H1 (cell line): Measurements from ENCODE around the gene MICOS13. TPM values are rescaled to one million over a fixed set of nuclear protein-coding genes. Genes with fewer than 3 reads are reported as not detected.

Experiments
- CTCF ChIA-PET: fragments of 300-600 bp; sonication (Branson Sonifier 250); formaldehyde crosslinking; loops from one replicate; lab custom pipeline; 2021; ENCODE audit not compliant: partially characterized antibody; lab: Charles Lee
- POLR2A ChIA-PET: fragments of 300-600 bp; sonication (Branson Sonifier 250); formaldehyde crosslinking; loops from one replicate; lab custom pipeline; 2021; ENCODE audit warnings: inconsistent platforms; ENCODE audit not compliant: partially characterized antibody; lab: Charles Lee
- DNase-seq, 2 experiments: peaks; one replicate each; pipeline versions ENCODE4 v3.0.0 to v3.0.0-alpha.2; 2010 to 2022; ENCODE audit warnings: low spot score in 2 of 2, low read depth in 1 of 2, mixed read lengths in 1 of 2
- FAIRE-seq: peaks from 2 replicates; lab custom pipeline; 2011; peaks lifted over from hg19 to GRCh38; lab: Jason Lieb, UNC
- H2AFZ ChIP-seq: 2 replicates; pipeline ENCODE4 v1.8.1; 2012; ENCODE audit warnings: low read length, inconsistent platforms
- H2AK5ac ChIP-seq: 2 replicates; pipeline ENCODE4 v1.6.1; 2013; ENCODE audit warnings: low read depth, low read length
- H2BK120ac ChIP-seq: replicated peaks from 2 replicates; pipeline ENCODE3; 2013; ENCODE audit warnings: low read depth, low read length, inconsistent platforms
- H2BK12ac ChIP-seq: 2 replicates; pipeline ENCODE4 v1.6.1; 2013; ENCODE audit warnings: low read depth, low read length
- H2BK15ac ChIP-seq: 2 replicates; pipeline ENCODE4 v1.6.1; 2013; ENCODE audit warnings: low read length
- H2BK20ac ChIP-seq: 2 replicates; pipeline ENCODE4 v1.6.1; 2013; ENCODE audit warnings: low read length
- H2BK5ac ChIP-seq: 2 replicates; pipeline ENCODE4 v1.6.1; 2013; ENCODE audit warnings: low read depth, low read length
- H3K14ac ChIP-seq: 2 replicates; pipeline ENCODE4 v1.6.1; 2013; ENCODE audit warnings: inconsistent platforms; ENCODE audit not compliant: insufficient read length
- H3K18ac ChIP-seq: 2 replicates; pipeline ENCODE4 v1.6.1; 2013; ENCODE audit warnings: low read length; ENCODE audit errors: extremely low read depth
- H3K23ac ChIP-seq: 2 replicates; pipeline ENCODE4 v1.6.1; 2013; ENCODE audit warnings: inconsistent platforms; ENCODE audit not compliant: insufficient read length
- H3K23me2 ChIP-seq: 2 replicates; pipeline ENCODE4 v1.6.1; 2013; ENCODE audit warnings: low read depth, low read length
- H3K27ac ChIP-seq: 2 replicates; pipeline ENCODE4 v1.6.1; 2011; ENCODE audit warnings: low read depth, low read length, inconsistent platforms
- H3K27me3 ChIP-seq, 4 experiments: replicated peaks in 1 of 4; 1 replicate in 1 of 4; 2 replicates in 3 of 4; pipeline versions ENCODE4 v1.6.1 to v1.8.1; 2011 to 2013; ENCODE audit warnings: low read length in 3 of 4, mild to moderate bottlenecking in 3 of 4, inconsistent platforms in 2 of 4, mixed read lengths in 2 of 4, moderate library complexity in 1 of 4; ENCODE audit not compliant: control insufficient read depth in 3 of 4, insufficient read depth in 3 of 4; ENCODE audit errors: extremely low read depth in 1 of 4
- H3K36me3 ChIP-seq, 4 experiments: 2 replicates each; pipeline versions ENCODE4 v1.6.1 to v1.8.1; 2011 to 2013; ENCODE audit warnings: mild to moderate bottlenecking in 4 of 4, low read length in 3 of 4, moderate library complexity in 2 of 4, control low read depth in 1 of 4, inconsistent platforms in 1 of 4; ENCODE audit not compliant: insufficient read depth in 4 of 4, control insufficient read depth in 2 of 4
- H3K4ac ChIP-seq: replicated peaks from 2 replicates; pipeline ENCODE3; 2013; ENCODE audit warnings: low read length, low read depth, mixed read lengths, inconsistent platforms; ENCODE audit not compliant: insufficient read length
- H3K4me1 ChIP-seq, 4 experiments: replicated peaks in 1 of 4; 1 replicate in 1 of 4; 2 replicates in 3 of 4; pipeline versions ENCODE4 v1.6.1 to v1.8.1; 2011 to 2013; ENCODE audit warnings: low read length in 3 of 4, inconsistent platforms in 2 of 4, mixed read lengths in 1 of 4; ENCODE audit not compliant: insufficient read depth in 4 of 4, control insufficient read depth in 3 of 4
- H3K4me2 ChIP-seq, 2 experiments: 2 replicates each; pipeline versions ENCODE4 v1.6.1 to v1.8.1; 2011 to 2013; ENCODE audit warnings: low read depth in 2 of 2, low read length in 2 of 2, control low read depth in 1 of 2, inconsistent platforms in 1 of 2, mild to moderate bottlenecking in 1 of 2; ENCODE audit not compliant: insufficient read depth in 1 of 2
- H3K4me3 ChIP-seq, 4 experiments: fragments of 200-600, 300-600 bp in 1 of 4; sonication (generic), shearing (Covaris generic), sonication (Bioruptor Twin) in 1 of 4; 2 replicates each; pipeline versions ENCODE4 v1.5.1 to v1.8.1; 2011 to 2016; ENCODE audit warnings: low read length in 4 of 4, low read depth in 3 of 4, control low read depth in 2 of 4, inconsistent platforms in 2 of 4, mild to moderate bottlenecking in 2 of 4, mixed read lengths in 1 of 4, moderate library complexity in 1 of 4; ENCODE audit not compliant: insufficient read depth in 2 of 4; ENCODE audit errors: extremely low read depth in 1 of 4
- H3K56ac ChIP-seq: replicated peaks from 2 replicates; pipeline ENCODE3; 2013; ENCODE audit warnings: low read depth, mild to moderate bottlenecking, mixed read lengths, low read length, inconsistent platforms; ENCODE audit not compliant: insufficient read length
- H3K79me1 ChIP-seq: 2 replicates; pipeline ENCODE4 v1.6.1; 2013; ENCODE audit warnings: low read depth, low read length, control low read depth
- H3K79me2 ChIP-seq, 2 experiments: 2 replicates each; pipeline versions ENCODE4 v1.6.1 to v1.8.1; 2012 to 2013; ENCODE audit warnings: low read length in 2 of 2, mild to moderate bottlenecking in 2 of 2, inconsistent platforms in 1 of 2; ENCODE audit not compliant: insufficient read depth in 2 of 2, control insufficient read depth in 1 of 2
- H3K9ac ChIP-seq, 4 experiments: replicated peaks in 1 of 4; 1 replicate in 1 of 4; 2 replicates in 3 of 4; pipeline versions ENCODE4 v1.6.1 to v1.8.1; 2011 to 2013; ENCODE audit warnings: low read depth in 3 of 4, low read length in 3 of 4, control low read depth in 2 of 4, mild to moderate bottlenecking in 2 of 4, moderate library complexity in 2 of 4, inconsistent platforms in 1 of 4; ENCODE audit errors: extremely low read depth in 1 of 4
- H3K9me3 ChIP-seq, 2 experiments: 2 replicates each; pipeline versions ENCODE4 v1.6.1 to v1.8.1; 2012 to 2013; ENCODE audit warnings: mild to moderate bottlenecking in 2 of 2, moderate library complexity in 2 of 2, control low read depth in 1 of 2, inconsistent platforms in 1 of 2, low read depth in 1 of 2, low read length in 1 of 2, mixed read lengths in 1 of 2; ENCODE audit not compliant: insufficient read depth in 2 of 2
- H4K20me1 ChIP-seq, 2 experiments: replicated peaks in 1 of 2; 2 replicates each; pipeline versions ENCODE3 to v1.8.1; 2011 to 2013; ENCODE audit warnings: inconsistent platforms in 2 of 2, low read length in 2 of 2, mild to moderate bottlenecking in 1 of 2; ENCODE audit not compliant: insufficient read depth in 2 of 2, control insufficient read depth in 1 of 2
- H4K5ac ChIP-seq: 2 replicates; pipeline ENCODE4 v1.6.1; 2013; ENCODE audit warnings: low read length, low read depth, mixed read lengths, inconsistent platforms; ENCODE audit not compliant: insufficient read length
- H4K8ac ChIP-seq: 2 replicates; pipeline ENCODE4 v1.8.0; 2013; ENCODE audit warnings: mild to moderate bottlenecking, moderate library complexity, low read length, inconsistent platforms; ENCODE audit not compliant: insufficient read depth; ENCODE audit errors: extremely low read depth
- H4K91ac ChIP-seq: replicated peaks from 2 replicates; pipeline ENCODE3; 2013; ENCODE audit warnings: low read length, mixed read lengths, inconsistent platforms; ENCODE audit not compliant: insufficient read length
- KDM1A ChIP-seq: fragments of 200-600, 300-600 bp; sonication (generic); IDR thresholded peaks from 2 replicates; pipeline ENCODE4 v1.7.1; 2016; ENCODE audit warnings: mild to moderate bottlenecking, low read length, borderline replicate concordance
- MAX ChIP-seq: IDR thresholded peaks from 2 replicates; pipeline ENCODE4 v1.6.1; 2012; ENCODE audit warnings: inconsistent platforms
- NANOG ChIP-seq: IDR thresholded peaks from 2 replicates; pipeline ENCODE4 v1.6.1; 2011; ENCODE audit warnings: low read length, low read depth, mild to moderate bottlenecking, inconsistent platforms; ENCODE audit not compliant: insufficient read depth, poor library complexity, severe bottlenecking
- POLR2A ChIP-seq, 2 experiments: IDR thresholded peaks; 1 replicate in 1 of 2; 2 replicates in 1 of 2; pipeline ENCODE4 v1.6.1; 2011; ENCODE audit warnings: low read depth in 2 of 2, low read length in 2 of 2, mild to moderate bottlenecking in 2 of 2; ENCODE audit errors: control extremely low read depth in 1 of 2
- RNF2 ChIP-seq: fragments of 200-900, 300-1000 bp; sonication (generic); IDR thresholded peaks from 2 replicates; pipeline ENCODE4 v1.7.1; 2016; ENCODE audit warnings: borderline replicate concordance, low read depth, mild to moderate bottlenecking, antibody characterized with exemption, low read length; ENCODE audit not compliant: poor library complexity, severe bottlenecking; ENCODE audit errors: missing control alignments
- TCF12 ChIP-seq: IDR thresholded peaks from 2 replicates; pipeline ENCODE4 v1.6.1; 2011; ENCODE audit warnings: low read depth, mild to moderate bottlenecking, low read length
- WGBS, 2 experiments: shearing (Covaris generic) in 1 of 2; methylation state at CpG; one replicate each; pipeline versions ENCODE4 v1.1.6 to v1.1.7; 2013 to 2015; ENCODE audit warnings: low lambda C conversion rate in 2 of 2, mixed read lengths in 2 of 2, inconsistent platforms in 1 of 2, low coverage in 1 of 2, missing lambda C conversion rate in 1 of 2; ENCODE audit not compliant: insufficient replicate concordance in 2 of 2, insufficient coverage in 1 of 2, insufficient read length in 1 of 2; ENCODE audit errors: extremely low coverage in 1 of 2, missing lambda C conversion rate in 1 of 2; 5-methylcytosine and 5-hydroxymethylcytosine counted together
- long read RNA-seq, 2 experiments: library from RNA in 1 of 2; library from capped mRNA in 1 of 2; stranded (forward); transcript quantifications; one replicate each; pipeline ENCODE4 v2.0.0, GENCODE V29; 2021; ENCODE audit warnings: inconsistent platforms in 1 of 2
- polyA minus RNA-seq, 3 experiments: library from RNA; depleted of rRNA, polyadenylated mRNA; stranded (reverse); fragments of >200 nt; gene quantifications; 1 replicate in 2 of 3; 2 replicates in 1 of 3; pipeline ENCODE4 v1.2.3, GENCODE V29; 2011
- polyA plus RNA-seq, 7 experiments: library from polyadenylated mRNA; depleted of rRNA in 3 of 7; stranded (reverse) in 5 of 7; unstranded in 2 of 7; fragments of >200 nt in 5 of 7; fragments of 200-250 nt in 2 of 7; gene quantifications; 1 replicate in 5 of 7; 2 replicates in 1 of 7; 4 replicates in 1 of 7; pipeline versions ENCODE4 v1.2.1 to v1.2.3, GENCODE V29; 2011 to 2013; ENCODE audit warnings: missing spikeins in 2 of 7, mixed read lengths in 2 of 7
- total RNA-seq: library from RNA; stranded (reverse); fragmentation: NEBNext Ultra II Directional; extraction: Animal tissue kit (Norgen Biotek cat#: 25700); gene quantifications from 2 replicates; pipeline ENCODE4 v1.2.1, GENCODE V29; 2021

MICOS13 gene
- total RNA-seq (17.3 and 20.4 TPM in 2 replicates), polyA plus RNA-seq (2011; rRNA removed) (36.1 and 36.9 TPM in 2 replicates), polyA minus RNA-seq (2011; rRNA and poly(A)+ RNA removed) (2.6 and 3.4 TPM in 2 replicates)
- 26.2 TPM for polyA plus RNA-seq (2011; cell fraction: cytosol; rRNA removed)
- 20.9 TPM for polyA plus RNA-seq (2011; cell fraction: nucleus; rRNA removed)
- 15.4 to 29.5 TPM (median 24.5 TPM) in 4 replicates for polyA plus RNA-seq (2012, experiment 1 of 2)
- polyA plus RNA-seq (2012, experiment 2 of 2): 18.7 TPM
- 17.6 TPM for polyA plus RNA-seq (2013, experiment 1 of 2)
- polyA plus RNA-seq (2013, experiment 2 of 2): 17.0 TPM
- 10.9 TPM for polyA minus RNA-seq (2011; cell fraction: cytosol; rRNA and poly(A)+ RNA removed)
- 11.3 TPM for polyA minus RNA-seq (2011; cell fraction: nucleus; rRNA and poly(A)+ RNA removed)
- long read RNA-seq, experiment 1, transcript C19orf70-201 (4 exons, 896 nt): major isoform, 21 of 26 reads
- long read RNA-seq, experiment 1, partial matches to known transcripts: 4 of 26 reads
- long read RNA-seq, experiment 1, other reads (novel, unspliced or antisense): 0 of 26 reads
- long read RNA-seq, experiment 2, partial matches to known transcripts: 0 of 2 reads
- long read RNA-seq, experiment 2, other reads (novel, unspliced or antisense): 1 of 2 reads

DNA sequence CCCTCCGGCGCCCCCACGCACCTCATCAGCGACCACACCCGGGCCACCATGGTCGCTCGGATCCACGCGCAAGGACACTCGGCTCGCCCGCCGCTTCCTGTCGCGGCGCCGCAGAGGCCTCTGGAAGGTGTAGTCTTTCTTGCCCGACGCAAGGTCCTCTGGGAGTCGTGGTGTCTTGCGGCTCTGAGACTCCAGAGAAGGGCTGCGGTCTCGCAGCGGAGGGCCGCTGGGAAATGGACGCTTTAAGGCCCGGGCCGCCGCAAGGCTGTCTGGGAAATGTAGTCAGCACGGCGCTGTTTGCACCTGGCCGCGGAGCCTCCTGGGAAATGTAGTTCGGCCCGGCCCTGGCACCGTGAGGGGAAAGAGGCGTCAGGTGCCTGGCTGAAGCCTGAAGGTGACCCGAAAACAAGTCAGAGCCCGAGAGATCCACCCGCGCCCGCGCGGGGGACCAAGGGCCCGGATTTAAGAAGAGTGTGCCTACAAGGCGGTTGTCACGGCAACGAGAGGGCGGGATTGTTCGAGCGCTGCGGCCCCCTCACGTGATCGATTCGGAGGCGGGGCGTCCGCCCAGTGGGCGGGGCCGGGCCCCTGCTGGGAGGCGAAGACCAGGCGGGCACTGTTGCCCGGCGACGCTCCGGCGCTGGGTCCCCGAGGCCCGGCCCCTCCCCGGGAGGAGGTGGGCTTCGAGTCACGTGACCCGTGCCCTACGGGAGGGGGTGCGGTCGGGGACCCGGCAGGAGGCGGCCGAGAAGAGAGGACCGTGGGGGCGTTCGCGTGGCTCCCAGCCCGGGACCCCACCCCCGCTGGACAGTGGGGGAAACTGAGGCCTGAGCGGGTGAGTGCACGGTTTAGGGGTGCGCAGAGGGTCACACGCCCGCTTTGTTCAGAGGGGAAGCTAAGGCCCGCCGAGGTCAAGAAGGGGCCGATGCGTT lies at the start of gene MICOS13, which contains the start of gene HSD11B1L:
Gene MICOS13, minus strand, starts transcription at position 80 of the 932 bp plus-strand sequence. Its CDS starts 30 bp downstream, at position 50.
Gene HSD11B1L, plus strand, starts transcription at position 591 of the 932 bp plus-strand sequence. CDS start 3,806 bp downstream, outside the sequence.
- FAIRE-seq (peak; percentile 91), DNase-seq (peak; percentile 97 to 100)
- peaks cover 0 to 10% of the 10 kb centered on the region in 2 experiments for H4K20me1 ChIP-seq
- H3K9me3 ChIP-seq: no peaks in the 10 kb centered on the region
- H3K9ac ChIP-seq: peak within 1 kb of the TSS; percentile 59 to 67 (median 64); a peak in 6 of 7 replicates
- H3K79me1 ChIP-seq: peaks cover 3% of the 10 kb centered on the region; the same call in 1 of the 2 replicates
- POLR2A ChIA-PET: interaction anchor here (0.5 to 1.7 kb wide), 4 partner anchors 9 to 33 kb away, joined by 3 to 8 read pairs (median 6); partner anchors contain the start of gene RPL36
- H3K27me3 ChIP-seq: no peaks in the 10 kb centered on the region
- H3K36me3 ChIP-seq: 0 out of 8 replicates have a peak, but pooled peaks cover 0 to 2% (median 0%) of the 10 kb centered on the region in 4 experiments
- peak within 1 kb of the TSS; percentile 80; the same call in 1 of the 2 replicates for H2BK12ac ChIP-seq
- H4K91ac ChIP-seq: no peak within 1 kb of the TSS
- peaks cover 0 to 14% (median 0%) of the 10 kb centered on the region in 4 experiments; a peak in 5 of 7 replicates for H3K4me1 ChIP-seq
- H3K14ac ChIP-seq: no peak within 1 kb of the TSS
- no peak within 1 kb of the TSS for H2BK15ac ChIP-seq
- peak within 1 kb of the TSS; percentile 93 for H3K18ac ChIP-seq
- CTCF ChIA-PET: no interaction called here
- peak within 1 kb of the TSS; percentile 76 for H4K5ac ChIP-seq
- H3K23me2 ChIP-seq: peaks cover 15% of the 10 kb centered on the region; the same call in 1 of the 2 replicates
- no peak within 1 kb of the TSS for H2BK20ac ChIP-seq
- H2AK5ac ChIP-seq: 0 out of 2 replicates have a peak within 1 kb of the TSS, but pooled peaks have one; percentile 90
- peak within 1 kb of the TSS; percentile 80 for H3K56ac ChIP-seq
- H3K27ac ChIP-seq: peak within 1 kb of the TSS; percentile 88
- H3K4me3 ChIP-seq: peak within 1 kb of the TSS; percentile 58 to 83 (median 76)
- peak within 1 kb of the TSS; percentile 22 for H2BK120ac ChIP-seq
- no peaks in the 10 kb centered on the region for H3K79me2 ChIP-seq
- WGBS, 2 experiments: 3% methylated on average over 68 of the region's 94 CpGs; no CpG with 5 or more reads in 1 of the 2 experiments
- peak within 1 kb of the TSS; percentile 81; the same call in 1 of the 2 replicates for H2BK5ac ChIP-seq
- no peak within 1 kb of the TSS for H3K23ac ChIP-seq
- H3K4ac ChIP-seq: peak within 1 kb of the TSS; percentile 94
- peak within 1 kb of the TSS; percentile 92 for H4K8ac ChIP-seq
- H3K4me2 ChIP-seq: peak within 1 kb of the TSS; percentile 89 to 97
- H2AFZ ChIP-seq: peak within 1 kb of the TSS; percentile 92; the same call in 1 of the 2 replicates
- TF ChIP-seq NANOG (peak; percentile 27), MAX (0 out of 2 replicates have a peak, but pooled peaks have one; percentile 1), KDM1A (no peak), POLR2A (IDR thresholded peaks at IDR 0.05; ENCODE audit: control extremely low read depth in 1 of 2, low read depth in 2 of 2, low read length in 2 of 2) (no peak), TCF12 (no peak), RNF2 (no peak)
